HEK293 (cell line): ENCODE data around the gene SEMA3D.

ENCODE experiments used
- CTCF ChIA-PET: fragments of 350-600 bp; formaldehyde crosslinking; extraction: SDS; loops from one replicate; lab custom pipeline; 2021; ENCODE audit warnings: antibody characterized with exemption; lab: Yijun Ruan, JAX
- POLR2A ChIA-PET: fragments of 300-600 bp; formaldehyde crosslinking; extraction: SDS; loops from one replicate; lab custom pipeline; 2020; ENCODE audit warnings: antibody characterized with exemption, inconsistent platforms; lab: Yijun Ruan, JAX
- H3K27ac ChIP-seq: fragments of 200-500 bp; sonication (Bioruptor generic); 2 replicates; pipeline ENCODE4 v1.5.1; 2014; ENCODE audit warnings: low read depth, low read length, control low read depth, inconsistent platforms; ENCODE audit errors: extremely low read depth
- H3K36me3 ChIP-seq, 2 experiments: fragments of 200-500 bp in 1 of 2; sonication (Bioruptor generic) in 1 of 2; 1 replicate in 1 of 2; 2 replicates in 1 of 2; pipeline ENCODE4 v1.5.1; 2014 to 2017; ENCODE audit warnings: inconsistent platforms in 2 of 2, low read length in 2 of 2; ENCODE audit not compliant: control insufficient read depth in 2 of 2, insufficient read depth in 1 of 2
- H3K4me1 ChIP-seq: fragments of 200-500 bp; sonication (Bioruptor generic); 2 replicates; pipeline ENCODE4 v1.5.1; 2014; ENCODE audit warnings: mild to moderate bottlenecking, low read length, inconsistent platforms; ENCODE audit not compliant: control insufficient read depth, insufficient read depth
- H3K4me3 ChIP-seq: 2 replicates; pipeline ENCODE4 v1.5.1; 2011; ENCODE audit warnings: low read depth, mild to moderate bottlenecking, control low read depth, low read length, moderate library complexity
- H3K9me3 ChIP-seq: fragments of 200-500 bp; sonication (Bioruptor generic); 2 replicates; pipeline ENCODE4 v1.5.1; 2014; ENCODE audit warnings: low read depth, low read length, inconsistent platforms; ENCODE audit not compliant: control insufficient read depth, insufficient read depth
- EGR2 ChIP-seq: fragments of 450-650 bp; formaldehyde crosslinking; IDR thresholded peaks from 2 replicates; pipeline ENCODE4 v1.5.1; 2016; ENCODE audit warnings: low read depth, missing biosample characterization, missing genetic modification characterization
- HOXC10 ChIP-seq: sonication (generic); formaldehyde crosslinking; IDR thresholded peaks from 2 replicates; pipeline ENCODE4 v1.8.1; 2023; ENCODE audit warnings: mild to moderate bottlenecking, missing genetic modification reagents
- HOXD13 ChIP-seq: sonication (generic); formaldehyde crosslinking; IDR thresholded peaks from 2 replicates; pipeline ENCODE4 v1.8.0; 2022; ENCODE audit warnings: missing genetic modification reagents, borderline replicate concordance
- IKZF3 ChIP-seq: fragments of 450-650 bp; IDR thresholded peaks from 2 replicates; pipeline ENCODE4 v1.5.0; 2018; ENCODE audit warnings: missing biosample characterization, mild to moderate bottlenecking, missing genetic modification characterization, moderate library complexity
- INSM2 ChIP-seq: fragments of 450-650 bp; formaldehyde crosslinking; IDR thresholded peaks from 2 replicates; pipeline ENCODE4 v1.5.1; 2016; ENCODE audit warnings: missing biosample characterization, missing genetic modification characterization
- MZF1 ChIP-seq: fragments of 450-650 bp; formaldehyde crosslinking; IDR thresholded peaks from 2 replicates; pipeline ENCODE4 v1.5.1; 2017; ENCODE audit warnings: missing biosample characterization, missing genetic modification characterization, borderline replicate concordance
- PATZ1 ChIP-seq: fragments of 450-650 bp; formaldehyde crosslinking; IDR thresholded peaks from 2 replicates; pipeline ENCODE4 v1.5.1; 2016; ENCODE audit warnings: missing biosample characterization, missing genetic modification characterization
- SCRT2 ChIP-seq: fragments of 450-650 bp; formaldehyde crosslinking; IDR thresholded peaks from 2 replicates; pipeline ENCODE4 v1.5.1; 2016; ENCODE audit warnings: missing biosample characterization, missing genetic modification characterization
- TRIM28 ChIP-seq: IDR thresholded peaks from 2 replicates; pipeline ENCODE4 v1.6.1; 2011; ENCODE audit warnings: low read length, control low read depth, borderline replicate concordance
- ZBTB17 ChIP-seq: fragments of 450-650 bp; formaldehyde crosslinking; IDR thresholded peaks from 2 replicates; pipeline ENCODE4 v1.5.1; 2016; ENCODE audit warnings: missing biosample characterization, missing genetic modification characterization
- ZFHX2 ChIP-seq: fragments of 450-650 bp; formaldehyde crosslinking; conservative IDR thresholded peaks from 2 replicates; pipeline ENCODE4 v1.5.1; 2016; ENCODE audit warnings: missing biosample characterization, missing genetic modification characterization
- ZNF140 ChIP-seq: fragments of 450-650 bp; formaldehyde crosslinking; IDR thresholded peaks from 2 replicates; pipeline ENCODE4 v1.5.1; 2016; ENCODE audit warnings: missing biosample characterization, missing genetic modification characterization
- ZNF174 ChIP-seq: fragments of 450-650 bp; formaldehyde crosslinking; IDR thresholded peaks from 2 replicates; pipeline ENCODE4 v1.5.0; 2017; ENCODE audit warnings: missing biosample characterization, mild to moderate bottlenecking, missing genetic modification characterization
- ZNF175 ChIP-seq: fragments of 450-650 bp; formaldehyde crosslinking; IDR thresholded peaks from 2 replicates; pipeline ENCODE4 v1.5.1; 2016; ENCODE audit warnings: missing biosample characterization, missing genetic modification characterization
- ZNF274 ChIP-seq, 2 experiments: fragments of 200-500 bp in 1 of 2; fragments of 450-650 bp in 1 of 2; sonication (Bioruptor generic) in 1 of 2; formaldehyde crosslinking in 1 of 2; IDR thresholded peaks; 2 replicates each; pipeline versions ENCODE4 v1.5.1 to v1.6.1; 2014 to 2016; ENCODE audit warnings: borderline replicate concordance in 1 of 2, inconsistent platforms in 1 of 2, low read length in 1 of 2, missing biosample characterization in 1 of 2, missing genetic modification characterization in 1 of 2
- ZNF311 ChIP-seq: fragments of 450-650 bp; formaldehyde crosslinking; IDR thresholded peaks from 2 replicates; pipeline ENCODE4 v1.5.1; 2017; ENCODE audit warnings: missing biosample characterization, missing genetic modification characterization, borderline replicate concordance
- ZNF433 ChIP-seq: fragments of 450-650 bp; formaldehyde crosslinking; IDR thresholded peaks from 2 replicates; pipeline ENCODE4 v1.5.1; 2016; ENCODE audit warnings: missing biosample characterization, missing genetic modification characterization, low read depth
- ZNF473 ChIP-seq: fragments of 450-650 bp; formaldehyde crosslinking; IDR thresholded peaks from 2 replicates; pipeline ENCODE4 v1.5.1; 2017; ENCODE audit warnings: missing biosample characterization, missing genetic modification characterization
- ZNF501 ChIP-seq: fragments of 450-650 bp; formaldehyde crosslinking; IDR thresholded peaks from 2 replicates; pipeline ENCODE4 v1.5.1; 2016; ENCODE audit warnings: missing biosample characterization, missing genetic modification characterization
- ZNF514 ChIP-seq: fragments of 450-650 bp; formaldehyde crosslinking; IDR thresholded peaks from 2 replicates; pipeline ENCODE4 v1.5.1; 2016; ENCODE audit warnings: missing biosample characterization, missing genetic modification characterization
- ZNF624 ChIP-seq: fragments of 450-650 bp; formaldehyde crosslinking; IDR thresholded peaks from 2 replicates; pipeline ENCODE4 v1.5.1; 2017; ENCODE audit warnings: missing biosample characterization, missing genetic modification characterization
- ZNF704 ChIP-seq: fragments of 450-650 bp; formaldehyde crosslinking; IDR thresholded peaks from 2 replicates; pipeline ENCODE4 v1.5.1; 2016; ENCODE audit warnings: missing biosample characterization, missing genetic modification characterization
- ZNF747 ChIP-seq: fragments of 450-650 bp; formaldehyde crosslinking; IDR thresholded peaks from 2 replicates; pipeline ENCODE4 v1.5.1; 2016; ENCODE audit warnings: missing biosample characterization, missing genetic modification characterization
- ZSCAN30 ChIP-seq: fragments of 450-650 bp; IDR thresholded peaks from 2 replicates; pipeline ENCODE4 v1.5.1; 2018; ENCODE audit warnings: missing biosample characterization, mild to moderate bottlenecking, missing genetic modification characterization, moderate library complexity

The SEMA3D gene

GRCh38 chr7:85111761-85112160, 75.1 kb downstream of the SEMA3D start (continued):
- TF ChIP-seq ZNF473 (tag by site-specific recombination) = no peak
- no peak for TF ChIP-seq ZNF704
- TF ChIP-seq HOXD13 (CRISPR knock-in tag) = no peak
- no peak for TF ChIP-seq ZNF624 (tag by site-specific recombination)

GRCh38 chr7:85106719-85107118, 80.1 kb downstream of the SEMA3D start:
- Histone ChIP-seq H3K4me1 (peaks cover 25% of the 10 kb centered on the region), H3K9me3 (no peaks in the 10 kb centered on the region), H3K36me3 (no peaks in the 10 kb centered on the region)
- CTCF ChIA-PET = no interaction called here
- TF ChIP-seq ZNF514 (no peak), EGR2 (tag by site-specific recombination) (0 out of 2 replicates have a peak, but pooled peaks have one; percentile 11), MZF1 (peak; percentile 92)
- TF ChIP-seq, all 188 proteins: peak for 2
- POLR2A ChIA-PET = no interaction called here
- Histone ChIP-seq H3K27ac (no peak overlapping the region), H3K4me3 (no peak overlapping the region)

- no peak overlapping the region for H3K4me3 ChIP-seq
- no peaks in the 10 kb centered on the region for H3K9me3 ChIP-seq
- H3K36me3 ChIP-seq = no peaks in the 10 kb centered on the region
- ChIA-PET CTCF (interaction anchor here (0.6 to 1.2 kb wide), 2 partner anchors 305 to 746 kb away, joined by 3 read pairs; no protein-coding TSS in a partner anchor), POLR2A (no interaction called here)
- peaks cover 25% of the 10 kb centered on the region for H3K4me1 ChIP-seq
- no peak overlapping the region for H3K27ac ChIP-seq
- no peak for TF ChIP-seq ZBTB17
Measured at GRCh38 chr7:85104432-85105205, 82.2 kb downstream of the SEMA3D start.

GRCh38 chr7:85103962-85104361, 82.9 kb downstream of the SEMA3D start:
- Histone ChIP-seq H3K4me1 (peaks cover 25% of the 10 kb centered on the region), H3K4me3 (no peak overlapping the region), H3K9me3 (no peaks in the 10 kb centered on the region), H3K27ac (no peak overlapping the region), H3K36me3 (no peaks in the 10 kb centered on the region)
- ChIA-PET POLR2A (no interaction called here), CTCF (no interaction called here)
- TF ChIP-seq ZNF274 (IDR thresholded peaks at IDR 0.05; ENCODE audit: low read length) (no peak), ZNF274 (tag by site-specific recombination; IDR thresholded peaks at IDR 0.05; ENCODE audit: borderline replicate concordance) (no peak), TRIM28 (no peak), ZNF311 (tag by site-specific recombination) (no peak), HOXD13 (CRISPR knock-in tag) (no peak), ZSCAN30 (no peak), INSM2 (tag by site-specific recombination) (no peak), ZNF501 (tag by site-specific recombination) (no peak), ZFHX2 (tag by site-specific recombination) (no peak), SCRT2 (tag by site-specific recombination) (no peak), PATZ1 (tag by site-specific recombination) (no peak), IKZF3 (tag by site-specific recombination) (no peak), ZNF175 (tag by site-specific recombination) (no peak), ZNF747 (tag by site-specific recombination) (no peak), ZNF174 (tag by site-specific recombination) (no peak), HOXC10 (no peak), ZNF433 (tag by site-specific recombination) (no peak), ZNF140 (no peak)
